WTC11 (cell line): ENCODE data around the gene SNRPA1. TPM values are rescaled to one million over a fixed set of nuclear protein-coding genes. Genes with fewer than 3 reads are reported as not detected.

ENCODE experiments used
- ATAC-seq: fragments of 200-7000 bp; cut with Tn5 transposase; 2 replicates; pipeline ENCODE4 v1.10.0; 2021; ENCODE audit warnings: mild to moderate bottlenecking, moderate library complexity
- CTCF ChIA-PET: fragments of 300-600 bp; sonication (Branson Sonifier 250); formaldehyde crosslinking; loops from one replicate; lab custom pipeline; 2021; ENCODE audit warnings: antibody characterized with exemption; lab: Charles Lee
- POLR2A ChIA-PET: fragments of 350-600 bp; sonication (Branson Sonifier 250); formaldehyde crosslinking; loops from one replicate; lab custom pipeline; 2021; ENCODE audit warnings: antibody characterized with exemption; lab: Charles Lee
- DNase-seq: peaks from one replicate; pipeline ENCODE4 v3.0.0; 2021; ENCODE audit warnings: low spot score
- H3K27ac Mint-ChIP-seq: 2 replicates; pipeline ENCODE4 v1.8.0; 2021; ENCODE audit warnings: mixed read lengths
- H3K27me3 Mint-ChIP-seq: 2 replicates; pipeline ENCODE4 v1.8.0; 2021; ENCODE audit warnings: low read depth, mild to moderate bottlenecking, moderate library complexity, mixed read lengths
- H3K36me3 Mint-ChIP-seq: 2 replicates; pipeline ENCODE4 v1.8.0; 2021; ENCODE audit warnings: mixed read lengths
- H3K4me1 Mint-ChIP-seq: 2 replicates; pipeline ENCODE4 v1.8.0; 2022; ENCODE audit warnings: mixed read lengths
- H3K4me3 Mint-ChIP-seq: 2 replicates; pipeline ENCODE4 v1.8.0; 2021; ENCODE audit warnings: mild to moderate bottlenecking, moderate library complexity, mixed read lengths
- H3K9me3 Mint-ChIP-seq: 2 replicates; pipeline ENCODE4 v1.8.0; 2021; ENCODE audit warnings: mixed read lengths
- AR ChIP-seq: fragments of 250-450 bp; sonication (Bioruptor Pico); IDR thresholded peaks from 2 replicates; pipeline ENCODE4 v1.9.0; 2021; ENCODE audit warnings: mild to moderate bottlenecking
- NFYB ChIP-seq: sonication (generic); formaldehyde crosslinking; conservative IDR thresholded peaks from 2 replicates; pipeline ENCODE4 v1.8.0; 2022; ENCODE audit warnings: low read depth, missing genetic modification reagents
- NR1H2 ChIP-seq: sonication (generic); formaldehyde crosslinking; IDR thresholded peaks from 2 replicates; pipeline ENCODE4 v1.9.0; 2021; ENCODE audit warnings: mild to moderate bottlenecking, moderate library complexity, missing genetic modification reagents
- NR3C1 ChIP-seq: sonication (generic); formaldehyde crosslinking; conservative IDR thresholded peaks from 2 replicates; pipeline ENCODE4 v1.8.1; 2023; ENCODE audit warnings: low read depth, mild to moderate bottlenecking, missing genetic modification reagents
- OVOL2 ChIP-seq: fragments of 250-450 bp; sonication (Bioruptor Pico); IDR thresholded peaks from 2 replicates; pipeline ENCODE4 v1.9.0; 2021; ENCODE audit warnings: mild to moderate bottlenecking, borderline replicate concordance
- RELA ChIP-seq: sonication (generic); formaldehyde crosslinking; IDR thresholded peaks from 2 replicates; pipeline ENCODE4 v1.8.1; 2022; ENCODE audit warnings: missing genetic modification reagents, mild to moderate bottlenecking, borderline replicate concordance
- SMAD4 ChIP-seq: sonication (generic); formaldehyde crosslinking; IDR thresholded peaks from 2 replicates; pipeline ENCODE4 v1.8.0; 2022; ENCODE audit warnings: mild to moderate bottlenecking, missing genetic modification reagents
- TEAD4 ChIP-seq: sonication (generic); formaldehyde crosslinking; IDR thresholded peaks from 2 replicates; pipeline ENCODE4 v1.8.0; 2022; ENCODE audit warnings: mild to moderate bottlenecking, missing genetic modification reagents
- ZBTB21 ChIP-seq: sonication (generic); formaldehyde crosslinking; IDR thresholded peaks from 2 replicates; pipeline ENCODE4 v1.8.1; 2023; ENCODE audit warnings: mild to moderate bottlenecking, missing genetic modification reagents, borderline replicate concordance
- ZNF219 ChIP-seq: sonication (generic); formaldehyde crosslinking; IDR thresholded peaks from 2 replicates; pipeline ENCODE4 v1.8.0; 2023; ENCODE audit warnings: missing genetic modification reagents, mild to moderate bottlenecking, borderline replicate concordance
- ZNF263 ChIP-seq: sonication (generic); formaldehyde crosslinking; IDR thresholded peaks from 2 replicates; pipeline ENCODE4 v1.8.1; 2022; ENCODE audit warnings: low read depth, mild to moderate bottlenecking, moderate library complexity, missing genetic modification reagents
- ZNF317 ChIP-seq: sonication (generic); formaldehyde crosslinking; IDR thresholded peaks from 2 replicates; pipeline ENCODE4 v1.8.1; 2023; ENCODE audit warnings: low read depth, mild to moderate bottlenecking, moderate library complexity, missing genetic modification reagents, borderline replicate concordance
- ZNF423 ChIP-seq: fragments of 250-450 bp; sonication (Bioruptor Pico); IDR thresholded peaks from 2 replicates; pipeline ENCODE4 v2.1.2; 2022; ENCODE audit warnings: mild to moderate bottlenecking, moderate library complexity
- total RNA-seq: library from RNA; stranded (reverse); gene quantifications from 3 replicates; pipeline ENCODE4 v1.2.3, GENCODE V29; 2021
- TF ChIP-seq, protein P1 (sequence below): fragments of 250-450 bp; sonication (Bioruptor Pico); IDR thresholded peaks from 2 replicates; pipeline ENCODE4 v1.9.0; 2021; ENCODE audit warnings: moderate library complexity, mild to moderate bottlenecking, inconsistent platforms, borderline replicate concordance
- TF ChIP-seq, protein P2 (sequence below): sonication (generic); formaldehyde crosslinking; IDR thresholded peaks from 2 replicates; pipeline ENCODE4 v1.8.1; 2023; ENCODE audit warnings: mild to moderate bottlenecking, missing genetic modification reagents, borderline replicate concordance
- TF ChIP-seq, protein P3 (sequence below): fragments of 250-450 bp; sonication (Bioruptor Pico); IDR thresholded peaks from 2 replicates; pipeline ENCODE4 v1.8.0; 2021; ENCODE audit warnings: mild to moderate bottlenecking
- TF ChIP-seq, protein P4 (sequence below): sonication (generic); formaldehyde crosslinking; IDR thresholded peaks from 2 replicates; pipeline ENCODE4 v1.8.1; 2022; ENCODE audit warnings: low read depth, mild to moderate bottlenecking, moderate library complexity, missing genetic modification reagents, borderline replicate concordance
- TF ChIP-seq, protein P5 (sequence below): sonication (generic); formaldehyde crosslinking; IDR thresholded peaks from 2 replicates; pipeline ENCODE4 v1.8.1; 2022; ENCODE audit warnings: missing genetic modification reagents, borderline replicate concordance

SNRPA1 gene
- total RNA-seq, 1 experiment from 2014 or later: 170 TPM

GRCh38 chr15:101262551-101262950, 32.5 kb downstream of the SNRPA1 start:
- CTCF ChIA-PET: no interaction called here
- no peaks in the 10 kb centered on the region; the same call in 1 of the 2 replicates for H3K9me3 Mint-ChIP-seq
- ATAC-seq (no peak), DNase-seq (no peak)
- H3K27ac Mint-ChIP-seq: no peak overlapping the region
- POLR2A ChIA-PET: no interaction called here
- H3K27me3 Mint-ChIP-seq: no peaks in the 10 kb centered on the region
- peaks cover 20% of the 10 kb centered on the region for H3K4me1 Mint-ChIP-seq
- TF ChIP-seq, protein P1, sequence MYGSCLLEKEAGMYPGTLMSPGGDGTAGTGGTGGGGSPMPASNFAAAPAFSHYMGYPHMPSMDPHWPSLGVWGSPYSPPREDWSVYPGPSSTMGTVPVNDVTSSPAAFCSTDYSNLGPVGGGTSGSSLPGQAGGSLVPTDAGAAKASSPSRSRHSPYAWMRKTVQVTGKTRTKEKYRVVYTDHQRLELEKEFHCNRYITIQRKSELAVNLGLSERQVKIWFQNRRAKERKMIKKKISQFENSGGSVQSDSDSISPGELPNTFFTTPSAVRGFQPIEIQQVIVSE (CRISPR knock-in tag): no peak
- TF ChIP-seq OVOL2 (no peak), ZBTB21 (CRISPR knock-in tag) (no peak), NR1H2 (no peak), SMAD4 (CRISPR knock-in tag) (no peak), NR3C1 (CRISPR knock-in tag) (no peak), TEAD4 (no peak), NFYB (CRISPR knock-in tag) (no peak), ZNF423 (CRISPR knock-in tag) (no peak), ZNF219 (CRISPR knock-in tag) (no peak), ZNF317 (CRISPR knock-in tag) (no peak), AR (no peak), ZNF263 (CRISPR knock-in tag) (no peak), RELA (no peak)
- TF ChIP-seq, protein P2, sequence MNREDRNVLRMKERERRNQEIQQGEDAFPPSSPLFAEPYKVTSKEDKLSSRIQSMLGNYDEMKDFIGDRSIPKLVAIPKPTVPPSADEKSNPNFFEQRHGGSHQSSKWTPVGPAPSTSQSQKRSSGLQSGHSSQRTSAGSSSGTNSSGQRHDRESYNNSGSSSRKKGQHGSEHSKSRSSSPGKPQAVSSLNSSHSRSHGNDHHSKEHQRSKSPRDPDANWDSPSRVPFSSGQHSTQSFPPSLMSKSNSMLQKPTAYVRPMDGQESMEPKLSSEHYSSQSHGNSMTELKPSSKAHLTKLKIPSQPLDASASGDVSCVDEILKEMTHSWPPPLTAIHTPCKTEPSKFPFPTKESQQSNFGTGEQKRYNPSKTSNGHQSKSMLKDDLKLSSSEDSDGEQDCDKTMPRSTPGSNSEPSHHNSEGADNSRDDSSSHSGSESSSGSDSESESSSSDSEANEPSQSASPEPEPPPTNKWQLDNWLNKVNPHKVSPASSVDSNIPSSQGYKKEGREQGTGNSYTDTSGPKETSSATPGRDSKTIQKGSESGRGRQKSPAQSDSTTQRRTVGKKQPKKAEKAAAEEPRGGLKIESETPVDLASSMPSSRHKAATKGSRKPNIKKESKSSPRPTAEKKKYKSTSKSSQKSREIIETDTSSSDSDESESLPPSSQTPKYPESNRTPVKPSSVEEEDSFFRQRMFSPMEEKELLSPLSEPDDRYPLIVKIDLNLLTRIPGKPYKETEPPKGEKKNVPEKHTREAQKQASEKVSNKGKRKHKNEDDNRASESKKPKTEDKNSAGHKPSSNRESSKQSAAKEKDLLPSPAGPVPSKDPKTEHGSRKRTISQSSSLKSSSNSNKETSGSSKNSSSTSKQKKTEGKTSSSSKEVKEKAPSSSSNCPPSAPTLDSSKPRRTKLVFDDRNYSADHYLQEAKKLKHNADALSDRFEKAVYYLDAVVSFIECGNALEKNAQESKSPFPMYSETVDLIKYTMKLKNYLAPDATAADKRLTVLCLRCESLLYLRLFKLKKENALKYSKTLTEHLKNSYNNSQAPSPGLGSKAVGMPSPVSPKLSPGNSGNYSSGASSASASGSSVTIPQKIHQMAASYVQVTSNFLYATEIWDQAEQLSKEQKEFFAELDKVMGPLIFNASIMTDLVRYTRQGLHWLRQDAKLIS: no peak
- TF ChIP-seq, protein P3, sequence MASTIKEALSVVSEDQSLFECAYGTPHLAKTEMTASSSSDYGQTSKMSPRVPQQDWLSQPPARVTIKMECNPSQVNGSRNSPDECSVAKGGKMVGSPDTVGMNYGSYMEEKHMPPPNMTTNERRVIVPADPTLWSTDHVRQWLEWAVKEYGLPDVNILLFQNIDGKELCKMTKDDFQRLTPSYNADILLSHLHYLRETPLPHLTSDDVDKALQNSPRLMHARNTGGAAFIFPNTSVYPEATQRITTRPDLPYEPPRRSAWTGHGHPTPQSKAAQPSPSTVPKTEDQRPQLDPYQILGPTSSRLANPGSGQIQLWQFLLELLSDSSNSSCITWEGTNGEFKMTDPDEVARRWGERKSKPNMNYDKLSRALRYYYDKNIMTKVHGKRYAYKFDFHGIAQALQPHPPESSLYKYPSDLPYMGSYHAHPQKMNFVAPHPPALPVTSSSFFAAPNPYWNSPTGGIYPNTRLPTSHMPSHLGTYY (CRISPR knock-in tag): no peak
- TF ChIP-seq, protein P4, sequence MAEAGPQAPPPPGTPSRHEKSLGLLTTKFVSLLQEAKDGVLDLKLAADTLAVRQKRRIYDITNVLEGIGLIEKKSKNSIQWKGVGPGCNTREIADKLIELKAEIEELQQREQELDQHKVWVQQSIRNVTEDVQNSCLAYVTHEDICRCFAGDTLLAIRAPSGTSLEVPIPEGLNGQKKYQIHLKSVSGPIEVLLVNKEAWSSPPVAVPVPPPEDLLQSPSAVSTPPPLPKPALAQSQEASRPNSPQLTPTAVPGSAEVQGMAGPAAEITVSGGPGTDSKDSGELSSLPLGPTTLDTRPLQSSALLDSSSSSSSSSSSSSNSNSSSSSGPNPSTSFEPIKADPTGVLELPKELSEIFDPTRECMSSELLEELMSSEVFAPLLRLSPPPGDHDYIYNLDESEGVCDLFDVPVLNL (CRISPR knock-in tag): no peak
- TF ChIP-seq, protein P5, sequence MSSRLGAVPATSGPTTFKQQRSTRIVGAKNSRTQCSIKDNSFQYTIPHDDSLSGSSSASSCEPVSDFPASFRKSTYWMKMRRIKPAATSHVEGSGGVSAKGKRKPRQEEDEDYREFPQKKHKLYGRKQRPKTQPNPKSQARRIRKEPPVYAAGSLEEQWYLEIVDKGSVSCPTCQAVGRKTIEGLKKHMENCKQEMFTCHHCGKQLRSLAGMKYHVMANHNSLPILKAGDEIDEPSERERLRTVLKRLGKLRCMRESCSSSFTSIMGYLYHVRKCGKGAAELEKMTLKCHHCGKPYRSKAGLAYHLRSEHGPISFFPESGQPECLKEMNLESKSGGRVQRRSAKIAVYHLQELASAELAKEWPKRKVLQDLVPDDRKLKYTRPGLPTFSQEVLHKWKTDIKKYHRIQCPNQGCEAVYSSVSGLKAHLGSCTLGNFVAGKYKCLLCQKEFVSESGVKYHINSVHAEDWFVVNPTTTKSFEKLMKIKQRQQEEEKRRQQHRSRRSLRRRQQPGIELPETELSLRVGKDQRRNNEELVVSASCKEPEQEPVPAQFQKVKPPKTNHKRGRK (CRISPR knock-in tag): no peak
- TF ChIP-seq, all 79 proteins: peak for 0
- no peak overlapping the region for H3K4me3 Mint-ChIP-seq
- H3K36me3 Mint-ChIP-seq: no peaks in the 10 kb centered on the region
